ENCODE results near the gene ERN2.

ERN2 gene

GRCh38 chr16:23663918-23664317 lies 49.1 kb downstream of the ERN2 start:
- Histone ChIP-seq H3K4me2 (ENCODE audit: low read depth, low read length, poor library complexity, severe bottlenecking) (no peak overlapping the region), H3K4me3 (ENCODE audit: low read length, poor library complexity, severe bottlenecking) (no peak overlapping the region), H3K4me1 (ENCODE audit: insufficient read depth, low read length, poor library complexity, severe bottlenecking) (no peaks in the 10 kb centered on the region), H3F3A (ENCODE audit: low read depth) (no peaks in the 10 kb centered on the region), H3K9ac (ENCODE audit: low read depth, low read length, poor library complexity, severe bottlenecking) (no peak overlapping the region), H3K36me3 (ENCODE audit: insufficient read depth, low read length) (peaks cover 96% of the 10 kb centered on the region), H3K9me3 (ENCODE audit: insufficient read depth, low read depth, low read length) (no peaks in the 10 kb centered on the region), H2AFZ (ENCODE audit: low read length) (no peak overlapping the region), H3K79me2 (ENCODE audit: insufficient read depth, low read length) (no peaks in the 10 kb centered on the region), H4K20me1 (ENCODE audit: insufficient read depth, low read length, poor library complexity, severe bottlenecking) (no peaks in the 10 kb centered on the region), H3K9me2 (replicated peaks; ENCODE audit: low read depth, low read length) (no peaks in the 10 kb centered on the region), H3K27me3 (ENCODE audit: insufficient read depth, low read length, poor library complexity, severe bottlenecking) (no peaks in the 10 kb centered on the region)
- TF ChIP-seq EZH2phosphoT487 (IDR thresholded peaks at IDR 0.05; ENCODE audit: borderline replicate concordance), result no peak
- TF ChIP-seq CTCF (conservative IDR thresholded peaks at IDR 0.05; ENCODE audit: low read length), result no peak

GRCh38 chr16:23651943-23652468 lies 61.0 kb downstream of the ERN2 start:
- Histone ChIP-seq H3K36me3 (ENCODE audit: insufficient read depth, low read length) (peaks cover 25% of the 10 kb centered on the region; the same call in 1 of the 2 replicates), H3K79me2 (ENCODE audit: insufficient read depth, low read length) (peaks cover 62% of the 10 kb centered on the region)
- TF ChIP-seq CTCF (conservative IDR thresholded peaks at IDR 0.05; ENCODE audit: low read length) (no peak), EZH2phosphoT487 (IDR thresholded peaks at IDR 0.05; ENCODE audit: borderline replicate concordance) (no peak)

GRCh38 chr16:23650674-23651416 lies 62.2 kb downstream of the ERN2 start:
- Histone ChIP-seq H3F3A (ENCODE audit: low read depth) (no peaks in the 10 kb centered on the region), H3K9me3 (ENCODE audit: insufficient read depth, low read depth, low read length) (no peaks in the 10 kb centered on the region), H4K20me1 (ENCODE audit: insufficient read depth, low read length, poor library complexity, severe bottlenecking) (peaks cover 13% of the 10 kb centered on the region), H3K4me1 (ENCODE audit: insufficient read depth, low read length, poor library complexity, severe bottlenecking) (peaks cover 18% of the 10 kb centered on the region), H2AFZ (ENCODE audit: low read length) (no peak overlapping the region), H3K9ac (ENCODE audit: low read depth, low read length, poor library complexity, severe bottlenecking) (no peak overlapping the region), H3K4me3 (ENCODE audit: low read length, poor library complexity, severe bottlenecking) (no peak overlapping the region), H3K79me2 (ENCODE audit: insufficient read depth, low read length) (peaks cover 72% of the 10 kb centered on the region), H3K9me2 (replicated peaks; ENCODE audit: low read depth, low read length) (no peaks in the 10 kb centered on the region), H3K36me3 (ENCODE audit: insufficient read depth, low read length) (peaks cover 28% of the 10 kb centered on the region; the same call in 1 of the 2 replicates), H3K27me3 (ENCODE audit: insufficient read depth, low read length, poor library complexity, severe bottlenecking) (no peaks in the 10 kb centered on the region), H3K4me2 (ENCODE audit: low read depth, low read length, poor library complexity, severe bottlenecking) (no peak overlapping the region)
- TF ChIP-seq CTCF (conservative IDR thresholded peaks at IDR 0.05; ENCODE audit: low read length) (no peak), EZH2phosphoT487 (IDR thresholded peaks at IDR 0.05; ENCODE audit: borderline replicate concordance) (no peak)

More at GRCh38 chr16:23651943-23652468, 61.0 kb downstream of the ERN2 start:
- no peak overlapping the region for H3K4me2 ChIP-seq (ENCODE audit: low read depth, low read length, poor library complexity, severe bottlenecking)
- H3K4me3 ChIP-seq (ENCODE audit: low read length, poor library complexity, severe bottlenecking), result no peak overlapping the region
- H3K9me3 ChIP-seq (ENCODE audit: insufficient read depth, low read depth, low read length), result no peaks in the 10 kb centered on the region
- peaks cover 8% of the 10 kb centered on the region for H3K4me1 ChIP-seq (ENCODE audit: insufficient read depth, low read length, poor library complexity, severe bottlenecking)
- no peaks in the 10 kb centered on the region for H3K9me2 ChIP-seq (replicated peaks; ENCODE audit: low read depth, low read length)
- peaks cover 7% of the 10 kb centered on the region for H4K20me1 ChIP-seq (ENCODE audit: insufficient read depth, low read length, poor library complexity, severe bottlenecking)
- H3K9ac ChIP-seq (ENCODE audit: low read depth, low read length, poor library complexity, severe bottlenecking), result no peak overlapping the region
- no peaks in the 10 kb centered on the region for H3K27me3 ChIP-seq (ENCODE audit: insufficient read depth, low read length, poor library complexity, severe bottlenecking)
- H3F3A ChIP-seq (ENCODE audit: low read depth), result no peaks in the 10 kb centered on the region
- H2AFZ ChIP-seq (ENCODE audit: low read length), result no peak overlapping the region

All from Loucy (cell line).